Panc1 (cell line): ENCODE results near the gene MTFR2. TPM values are rescaled to one million over a fixed set of nuclear protein-coding genes. Genes with fewer than 3 reads are reported as not detected.
A peak's percentile ranks its signal among the peaks of the same experiment; 100 is the strongest.

ENCODE experiments used
- ATAC-seq: fragments of 200-7000 bp; cut with Tn5 transposase; 2 replicates; pipeline ENCODE4 v1.9.1; 2020; ENCODE audit warnings: mild to moderate bottlenecking, moderate library complexity
- BruUV-seq: library from RNA; stranded (reverse); fragments of 400-500 nt; replicated peaks from 2 replicates; lab custom pipeline; 2021; lab: Mats Ljungman, UMichigan
- CTCF ChIA-PET: fragments of 300-600 bp; sonication (Branson Sonifier 250); formaldehyde crosslinking; loops from one replicate; lab custom pipeline; 2022; ENCODE audit warnings: antibody characterized with exemption; lab: Charles Lee
- POLR2A ChIA-PET: fragments of 300-600 bp; sonication (Branson Sonifier 250); formaldehyde crosslinking; loops from one replicate; lab custom pipeline; 2022; ENCODE audit warnings: antibody characterized with exemption; lab: Charles Lee
- DNase-seq: peaks from one replicate; pipeline ENCODE4 v3.0.0-alpha.2; 2010; ENCODE audit warnings: low read depth, low spot score
- H3K27ac ChIP-seq: 2 replicates; pipeline ENCODE4 v1.5.1; 2011; ENCODE audit warnings: mild to moderate bottlenecking, low read length, inconsistent platforms
- H3K27me3 ChIP-seq: fragments of 200-500 bp; sonication (Bioruptor generic); 2 replicates; pipeline ENCODE4 v1.6.0; 2014; ENCODE audit warnings: low read length, inconsistent platforms; ENCODE audit not compliant: control insufficient read depth, insufficient read depth
- H3K36me3 ChIP-seq: fragments of 200-500 bp; sonication (Bioruptor generic); 2 replicates; pipeline ENCODE4 v1.5.1; 2014; ENCODE audit warnings: inconsistent platforms, mild to moderate bottlenecking, low read length, moderate library complexity; ENCODE audit not compliant: control insufficient read depth, insufficient read depth
- H3K4me1 ChIP-seq: 2 replicates; pipeline ENCODE4 v1.5.1; 2011; ENCODE audit warnings: inconsistent platforms, mild to moderate bottlenecking, low read length, moderate library complexity; ENCODE audit not compliant: control insufficient read depth, insufficient read depth
- H3K4me3 ChIP-seq, 2 experiments: 2 replicates each; pipeline ENCODE4 v1.5.1; 2011 to 2012; ENCODE audit warnings: low read depth in 2 of 2, low read length in 2 of 2, mild to moderate bottlenecking in 2 of 2, inconsistent platforms in 1 of 2, moderate library complexity in 1 of 2
- H3K9me3 ChIP-seq: fragments of 200-500 bp; sonication (Bioruptor generic); 2 replicates; pipeline ENCODE4 v1.5.1; 2014; ENCODE audit warnings: low read depth, mild to moderate bottlenecking, inconsistent platforms, low read length, moderate library complexity; ENCODE audit not compliant: control insufficient read depth, insufficient read depth
- POLR2AphosphoS5 ChIP-seq: IDR thresholded peaks from 2 replicates; pipeline ENCODE4 v1.6.1; 2012; ENCODE audit warnings: mild to moderate bottlenecking, low read depth, low read length, moderate library complexity
- SIN3A ChIP-seq: IDR thresholded peaks from 2 replicates; pipeline ENCODE4 v1.6.1; 2012; ENCODE audit warnings: low read depth, mild to moderate bottlenecking, low read length, moderate library complexity, borderline replicate concordance; ENCODE audit not compliant: insufficient read depth
- TCF7L2 ChIP-seq: IDR thresholded peaks from 2 replicates; pipeline ENCODE4 v1.6.1; 2011; ENCODE audit warnings: mild to moderate bottlenecking, low read depth, low read length, inconsistent platforms
- in situ Hi-C: cut with HindIII; loops from 2 replicates; pipeline ENCODE4 v1.10.0; 2016; ENCODE audit warnings: low sequenced_read_pairs, low pct_unique_long_range_greater_than_20kb
- intact Hi-C: fragments of 100-400 bp; cut with micrococcal nuclease; formaldehyde crosslinking; loops from one replicate; pipeline ENCODE4 v1.10.0; 2022; ENCODE audit not compliant: unreplicated experiment
- total RNA-seq: library from RNA; stranded (reverse); gene quantifications from one replicate; pipeline ENCODE4 v1.2.1, GENCODE V29; 2021; ENCODE audit not compliant: unreplicated experiment
- TF ChIP-seq, protein P1 (sequence below): fragments of 450-650 bp; IDR thresholded peaks from 2 replicates; pipeline ENCODE4 v1.5.1; 2017; ENCODE audit warnings: mild to moderate bottlenecking
- TF ChIP-seq, protein P2 (sequence below), 2 experiments: IDR thresholded peaks; 2 replicates each; pipeline ENCODE4 v1.6.1; 2011 to 2012; ENCODE audit warnings: low read depth in 2 of 2, control low read depth in 1 of 2, low read length in 1 of 2, mild to moderate bottlenecking in 1 of 2, moderate library complexity in 1 of 2; ENCODE audit not compliant: insufficient read depth in 1 of 2

The MTFR2 gene
- total RNA-seq, 1 experiment from 2014 or later: 12.8 TPM

DNA sequence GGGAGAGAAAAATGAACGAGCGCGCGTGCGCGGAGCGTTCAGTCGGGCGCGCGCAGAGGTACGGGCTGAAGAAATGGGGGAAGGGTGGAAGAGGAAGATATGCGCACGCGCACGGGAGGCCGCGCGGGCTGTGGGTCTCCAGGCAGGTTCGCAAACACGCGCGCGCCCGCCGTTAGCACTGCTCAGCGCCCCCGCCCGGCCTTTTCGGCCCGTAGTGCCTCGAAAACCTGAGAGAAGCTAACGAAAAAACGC, 39.1 kb upstream of the MTFR2 start:
- ChIA-PET CTCF (no interaction called here), POLR2A (interaction anchor here (0.9 kb wide), 1 partner anchor 15 kb away, joined by 5 read pairs; no protein-coding TSS in a partner anchor)
- H3K4me1 ChIP-seq: peaks cover 22% of the 10 kb centered on the region; the same call in 1 of the 2 replicates
- peak; percentile 45 for DNase-seq
- ATAC-seq: peak; percentile 82
- peak overlapping the region; percentile 91 for H3K27ac ChIP-seq
- H3K27me3 ChIP-seq: no peaks in the 10 kb centered on the region
- H3K9me3 ChIP-seq: no peaks in the 10 kb centered on the region
- TSS peak; percentile 86 for BruUV-seq
- intact Hi-C loops (no loop called here), in situ Hi-C loops (no loop called here)
- TF ChIP-seq SIN3A: no peak
- TF ChIP-seq, protein P1, sequence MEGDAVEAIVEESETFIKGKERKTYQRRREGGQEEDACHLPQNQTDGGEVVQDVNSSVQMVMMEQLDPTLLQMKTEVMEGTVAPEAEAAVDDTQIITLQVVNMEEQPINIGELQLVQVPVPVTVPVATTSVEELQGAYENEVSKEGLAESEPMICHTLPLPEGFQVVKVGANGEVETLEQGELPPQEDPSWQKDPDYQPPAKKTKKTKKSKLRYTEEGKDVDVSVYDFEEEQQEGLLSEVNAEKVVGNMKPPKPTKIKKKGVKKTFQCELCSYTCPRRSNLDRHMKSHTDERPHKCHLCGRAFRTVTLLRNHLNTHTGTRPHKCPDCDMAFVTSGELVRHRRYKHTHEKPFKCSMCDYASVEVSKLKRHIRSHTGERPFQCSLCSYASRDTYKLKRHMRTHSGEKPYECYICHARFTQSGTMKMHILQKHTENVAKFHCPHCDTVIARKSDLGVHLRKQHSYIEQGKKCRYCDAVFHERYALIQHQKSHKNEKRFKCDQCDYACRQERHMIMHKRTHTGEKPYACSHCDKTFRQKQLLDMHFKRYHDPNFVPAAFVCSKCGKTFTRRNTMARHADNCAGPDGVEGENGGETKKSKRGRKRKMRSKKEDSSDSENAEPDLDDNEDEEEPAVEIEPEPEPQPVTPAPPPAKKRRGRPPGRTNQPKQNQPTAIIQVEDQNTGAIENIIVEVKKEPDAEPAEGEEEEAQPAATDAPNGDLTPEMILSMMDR: no peak
- TF ChIP-seq, protein P2, sequence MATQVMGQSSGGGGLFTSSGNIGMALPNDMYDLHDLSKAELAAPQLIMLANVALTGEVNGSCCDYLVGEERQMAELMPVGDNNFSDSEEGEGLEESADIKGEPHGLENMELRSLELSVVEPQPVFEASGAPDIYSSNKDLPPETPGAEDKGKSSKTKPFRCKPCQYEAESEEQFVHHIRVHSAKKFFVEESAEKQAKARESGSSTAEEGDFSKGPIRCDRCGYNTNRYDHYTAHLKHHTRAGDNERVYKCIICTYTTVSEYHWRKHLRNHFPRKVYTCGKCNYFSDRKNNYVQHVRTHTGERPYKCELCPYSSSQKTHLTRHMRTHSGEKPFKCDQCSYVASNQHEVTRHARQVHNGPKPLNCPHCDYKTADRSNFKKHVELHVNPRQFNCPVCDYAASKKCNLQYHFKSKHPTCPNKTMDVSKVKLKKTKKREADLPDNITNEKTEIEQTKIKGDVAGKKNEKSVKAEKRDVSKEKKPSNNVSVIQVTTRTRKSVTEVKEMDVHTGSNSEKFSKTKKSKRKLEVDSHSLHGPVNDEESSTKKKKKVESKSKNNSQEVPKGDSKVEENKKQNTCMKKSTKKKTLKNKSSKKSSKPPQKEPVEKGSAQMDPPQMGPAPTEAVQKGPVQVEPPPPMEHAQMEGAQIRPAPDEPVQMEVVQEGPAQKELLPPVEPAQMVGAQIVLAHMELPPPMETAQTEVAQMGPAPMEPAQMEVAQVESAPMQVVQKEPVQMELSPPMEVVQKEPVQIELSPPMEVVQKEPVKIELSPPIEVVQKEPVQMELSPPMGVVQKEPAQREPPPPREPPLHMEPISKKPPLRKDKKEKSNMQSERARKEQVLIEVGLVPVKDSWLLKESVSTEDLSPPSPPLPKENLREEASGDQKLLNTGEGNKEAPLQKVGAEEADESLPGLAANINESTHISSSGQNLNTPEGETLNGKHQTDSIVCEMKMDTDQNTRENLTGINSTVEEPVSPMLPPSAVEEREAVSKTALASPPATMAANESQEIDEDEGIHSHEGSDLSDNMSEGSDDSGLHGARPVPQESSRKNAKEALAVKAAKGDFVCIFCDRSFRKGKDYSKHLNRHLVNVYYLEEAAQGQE (IDR thresholded peaks at IDR 0.05; ENCODE audit: insufficient read depth in 1 of 2, low read depth in 2 of 2, low read length in 1 of 2): no peak
- TF ChIP-seq POLR2AphosphoS5: no peak
- no peak for TF ChIP-seq TCF7L2
- no peaks in the 10 kb centered on the region; the same call in 1 of the 2 replicates for H3K36me3 ChIP-seq
- H3K4me3 ChIP-seq: peak overlapping the region; percentile 97 to 99

DNA sequence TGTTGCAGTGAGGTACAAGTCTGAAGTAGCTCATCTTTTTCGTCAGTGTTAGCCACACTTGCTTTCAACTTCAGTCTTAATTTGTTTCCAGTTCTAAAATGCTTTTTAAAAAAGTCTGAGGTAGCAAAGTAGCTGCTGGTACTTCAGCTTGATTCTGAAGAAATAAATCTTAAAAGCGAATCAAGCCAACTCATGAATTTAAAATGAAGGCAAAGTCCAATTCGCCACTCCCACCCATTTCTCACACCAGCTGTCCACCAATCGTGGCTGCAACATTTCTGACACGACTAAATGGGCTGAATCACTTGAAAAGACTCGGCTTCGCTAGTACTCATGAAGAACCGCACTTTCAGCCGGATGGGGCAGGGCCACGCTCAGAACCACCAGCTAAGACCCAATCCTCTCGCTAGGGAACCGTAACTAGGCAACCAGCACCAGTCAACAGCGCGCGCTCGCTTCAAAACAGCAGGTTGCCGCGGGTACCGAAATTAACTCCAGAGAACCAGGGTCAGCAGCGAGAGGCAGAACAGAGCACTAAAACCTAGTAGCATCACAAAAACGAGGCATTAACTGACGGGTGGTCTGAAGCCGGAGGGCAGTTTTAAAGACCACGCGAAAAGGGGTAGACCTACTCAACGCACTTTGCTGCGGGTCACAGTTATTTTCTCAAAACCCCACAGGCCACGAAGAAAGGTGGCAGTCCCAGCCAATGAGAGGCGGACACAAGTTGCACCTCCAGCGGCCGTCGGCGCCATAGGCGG, 38.6 kb upstream of the MTFR2 start:
- H3K27me3 ChIP-seq: no peaks in the 10 kb centered on the region
- DNase-seq: no peak
- H3K27ac ChIP-seq: peak overlapping the region; percentile 91
- BruUV-seq: no TSS peak
- intact Hi-C loops: no loop called here
- H3K4me1 ChIP-seq: peaks cover 27% of the 10 kb centered on the region; the same call in 1 of the 2 replicates
- peak; percentile 46 for ATAC-seq
- H3K9me3 ChIP-seq: no peaks in the 10 kb centered on the region
- TF ChIP-seq, protein P1: no peak
- no peak for TF ChIP-seq TCF7L2
- no peak for TF ChIP-seq POLR2AphosphoS5
- TF ChIP-seq, protein P2 (IDR thresholded peaks at IDR 0.05; ENCODE audit: insufficient read depth in 1 of 2, low read depth in 2 of 2, low read length in 1 of 2): no peak
- TF ChIP-seq SIN3A: no peak
- H3K36me3 ChIP-seq: no peaks in the 10 kb centered on the region; the same call in 1 of the 2 replicates
- peak overlapping the region; percentile 97 to 99 for H3K4me3 ChIP-seq
- in situ Hi-C loops: no loop called here
- ChIA-PET POLR2A (no interaction called here), CTCF (no interaction called here)
